Vagina (tissue), 2 donors: ENCODE results near the gene LZTR1. TPM values are rescaled to one million over a fixed set of nuclear protein-coding genes. Genes with fewer than 3 reads are reported as not detected.

Experiments used
- DNase-seq, 2 donors: peaks; one replicate each; pipeline ENCODE4 v3.0.0-alpha.2; 2017; ENCODE audit errors: extremely low spot score in 2 of 2
- H3K27ac ChIP-seq: fragments of 200-600 bp; sonication (generic); one replicate; pipeline ENCODE4 v1.5.1; 2019
- H3K27me3 ChIP-seq: fragments of 200-600 bp; sonication (generic); one replicate; pipeline ENCODE4 v1.5.1; 2019
- H3K36me3 ChIP-seq, 2 donors: fragments of 200-600 bp; sonication (generic); one replicate each; pipeline ENCODE4 v1.5.1; 2017 to 2019
- H3K4me1 ChIP-seq: fragments of 200-600 bp; sonication (generic); one replicate; pipeline ENCODE4 v1.5.1; 2019
- H3K4me3 ChIP-seq, 2 donors: fragments of 200-600 bp; sonication (generic); 1 replicate in 1 of 2; 2 replicates in 1 of 2; pipeline ENCODE4 v1.5.1; 2016 to 2019
- H3K9me3 ChIP-seq: fragments of 200-600 bp; sonication (generic); one replicate; pipeline ENCODE4 v1.5.1; 2019
- POLR2A ChIP-seq, 2 donors: fragments of 450-650 bp; IDR thresholded peaks; one replicate each; pipeline ENCODE4 v1.6.1; 2017; ENCODE audit warnings: antibody characterized with exemption in 2 of 2, mild to moderate bottlenecking in 2 of 2, moderate library complexity in 2 of 2
- POLR2AphosphoS5 ChIP-seq, 2 donors: sonication (generic); formaldehyde crosslinking; IDR thresholded peaks; one replicate each; pipeline ENCODE4 v1.9.0; 2017; ENCODE audit warnings: antibody characterized with exemption in 2 of 2, mild to moderate bottlenecking in 2 of 2, low read depth in 1 of 2; ENCODE audit not compliant: insufficient read depth in 1 of 2
- intact Hi-C: fragments of 100-400 bp; cut with DNase I; formaldehyde crosslinking; loops from one replicate; pipeline ENCODE4 v1.15.1; 2023
- total RNA-seq: library from RNA; depleted of rRNA; stranded (reverse); fragments of >200 nt; gene quantifications from one replicate; pipeline ENCODE4 v1.2.3, GENCODE V29; 2016
- TF ChIP-seq, protein P1 (sequence below), 3 experiments: fragments of 450-650 bp in 2 of 3; fragments of 200-600 bp in 1 of 3; sonication (generic) in 1 of 3; IDR thresholded peaks; one replicate each; pipeline ENCODE4 v1.5.1; 2017 to 2019; ENCODE audit warnings: antibody characterized with exemption in 3 of 3, mild to moderate bottlenecking in 2 of 3, moderate library complexity in 2 of 3

LZTR1 gene
- total RNA-seq, 1 donor from 2014 or later = 61.9 TPM

- TF ChIP-seq POLR2AphosphoS5 (IDR thresholded peaks at IDR 0.05; ENCODE audit: insufficient read depth in 1 of 2, low read depth in 1 of 2) (no peak), POLR2A (IDR thresholded peaks at IDR 0.05) (no peak)
- TF ChIP-seq, protein P1, sequence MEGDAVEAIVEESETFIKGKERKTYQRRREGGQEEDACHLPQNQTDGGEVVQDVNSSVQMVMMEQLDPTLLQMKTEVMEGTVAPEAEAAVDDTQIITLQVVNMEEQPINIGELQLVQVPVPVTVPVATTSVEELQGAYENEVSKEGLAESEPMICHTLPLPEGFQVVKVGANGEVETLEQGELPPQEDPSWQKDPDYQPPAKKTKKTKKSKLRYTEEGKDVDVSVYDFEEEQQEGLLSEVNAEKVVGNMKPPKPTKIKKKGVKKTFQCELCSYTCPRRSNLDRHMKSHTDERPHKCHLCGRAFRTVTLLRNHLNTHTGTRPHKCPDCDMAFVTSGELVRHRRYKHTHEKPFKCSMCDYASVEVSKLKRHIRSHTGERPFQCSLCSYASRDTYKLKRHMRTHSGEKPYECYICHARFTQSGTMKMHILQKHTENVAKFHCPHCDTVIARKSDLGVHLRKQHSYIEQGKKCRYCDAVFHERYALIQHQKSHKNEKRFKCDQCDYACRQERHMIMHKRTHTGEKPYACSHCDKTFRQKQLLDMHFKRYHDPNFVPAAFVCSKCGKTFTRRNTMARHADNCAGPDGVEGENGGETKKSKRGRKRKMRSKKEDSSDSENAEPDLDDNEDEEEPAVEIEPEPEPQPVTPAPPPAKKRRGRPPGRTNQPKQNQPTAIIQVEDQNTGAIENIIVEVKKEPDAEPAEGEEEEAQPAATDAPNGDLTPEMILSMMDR (IDR thresholded peaks at IDR 0.05) = no peak
- intact Hi-C loops = no loop called here
- H3K4me1 ChIP-seq = no peaks in the 10 kb centered on the region
- peaks cover 0 to 23% of the 10 kb centered on the region in 2 donors for H3K36me3 ChIP-seq
- H3K9me3 ChIP-seq = no peaks in the 10 kb centered on the region
- no peaks in the 10 kb centered on the region for H3K27me3 ChIP-seq
- no peak overlapping the region for H3K27ac ChIP-seq
- DNase-seq = no peak
- no peak overlapping the region for H3K4me3 ChIP-seq
Measured at GRCh38 chr22:20990184-20991180, 8.4 kb downstream of the LZTR1 start.

- Histone ChIP-seq H3K27ac (no peak overlapping the region), H3K4me1 (no peaks in the 10 kb centered on the region), H3K36me3 (peaks cover 0 to 26% of the 10 kb centered on the region in 2 donors), H3K4me3 (no peak overlapping the region), H3K9me3 (no peaks in the 10 kb centered on the region), H3K27me3 (no peaks in the 10 kb centered on the region)
- intact Hi-C loops = no loop called here
- DNase-seq = no peak
- TF ChIP-seq POLR2AphosphoS5 (IDR thresholded peaks at IDR 0.05; ENCODE audit: insufficient read depth in 1 of 2, low read depth in 1 of 2) (no peak), POLR2A (IDR thresholded peaks at IDR 0.05) (no peak)
- TF ChIP-seq, protein P1 (IDR thresholded peaks at IDR 0.05) = no peak
Measured at GRCh38 chr22:20991252-20992055, 9.4 kb downstream of the LZTR1 start.

- no peaks in the 10 kb centered on the region for H3K27me3 ChIP-seq
- no peak overlapping the region for H3K27ac ChIP-seq
- H3K36me3 ChIP-seq = peaks cover 0 to 32% of the 10 kb centered on the region in 2 donors
- TF ChIP-seq, protein P1 (IDR thresholded peaks at IDR 0.05) = no peak
- TF ChIP-seq POLR2AphosphoS5 (IDR thresholded peaks at IDR 0.05; ENCODE audit: insufficient read depth in 1 of 2, low read depth in 1 of 2) (no peak), POLR2A (IDR thresholded peaks at IDR 0.05) (no peak)
- H3K4me3 ChIP-seq = no peak overlapping the region
- H3K4me1 ChIP-seq = no peaks in the 10 kb centered on the region
- intact Hi-C loops = no loop called here
- no peak for DNase-seq
- H3K9me3 ChIP-seq = no peaks in the 10 kb centered on the region
Measured at GRCh38 chr22:20992056-20992442, 10.0 kb downstream of the LZTR1 start.

DNA sequence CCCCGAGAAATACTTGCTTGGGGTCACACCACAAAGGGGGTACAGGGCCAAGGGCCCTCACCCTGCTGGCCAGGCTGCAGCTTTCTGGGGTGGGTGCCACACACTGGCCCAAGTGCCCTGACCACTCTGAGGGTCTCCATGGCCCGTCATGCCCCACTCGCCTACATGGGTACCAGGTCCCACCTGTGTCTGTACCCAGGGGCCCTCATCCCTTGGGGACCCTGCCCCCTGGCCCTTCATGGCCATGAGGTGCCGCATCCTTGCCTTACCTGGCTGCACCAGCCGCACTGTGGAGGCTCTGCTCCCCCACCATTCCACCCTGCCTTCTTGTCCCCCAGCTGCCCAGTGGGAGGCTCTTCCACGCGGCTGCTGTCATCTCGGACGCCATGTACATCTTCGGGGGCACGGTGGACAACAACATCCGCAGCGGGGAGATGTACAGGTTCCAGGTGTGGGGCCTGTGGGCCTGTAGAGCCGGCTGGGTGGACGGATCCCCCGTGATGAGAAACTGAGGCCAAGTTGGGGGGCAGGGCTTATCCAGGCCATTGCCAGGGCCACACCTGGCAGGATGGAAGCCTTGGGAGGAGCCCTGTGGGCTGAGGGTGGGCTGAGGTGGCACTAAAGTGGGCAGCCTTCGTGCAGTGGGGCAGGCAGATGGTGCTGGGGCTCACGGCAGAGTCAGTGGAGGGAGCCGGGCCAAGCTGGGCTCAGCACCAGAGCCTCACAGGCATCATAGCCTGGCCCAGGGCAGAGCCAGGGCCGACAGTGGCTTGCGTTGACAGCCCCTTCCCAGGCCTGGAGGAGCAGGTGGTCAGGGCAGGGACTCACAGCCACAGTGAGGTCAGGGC, 10.6 kb downstream of the LZTR1 start:
- H3K36me3 ChIP-seq = peaks cover 0 to 33% of the 10 kb centered on the region in 2 donors

More for the DNA sequence above, 10.6 kb downstream of the LZTR1 start:
- H3K9me3 ChIP-seq = no peaks in the 10 kb centered on the region
- H3K4me3 ChIP-seq = no peak overlapping the region
- H3K27me3 ChIP-seq = no peaks in the 10 kb centered on the region
- intact Hi-C loops = no loop called here
- no peak overlapping the region for H3K27ac ChIP-seq
- DNase-seq = no peak
- no peak for TF ChIP-seq POLR2AphosphoS5 (IDR thresholded peaks at IDR 0.05; ENCODE audit: insufficient read depth in 1 of 2, low read depth in 1 of 2)
- TF ChIP-seq, protein P1 (IDR thresholded peaks at IDR 0.05) = no peak
- TF ChIP-seq POLR2A (IDR thresholded peaks at IDR 0.05) = no peak
- no peaks in the 10 kb centered on the region for H3K4me1 ChIP-seq
